ENCODE results near the gene DICER1. TPM values are rescaled to one million over a fixed set of nuclear protein-coding genes. Genes with fewer than 3 reads are reported as not detected.

DICER1 gene
- polyA plus RNA-seq, 3 donors = 7.0 to 14.1 (median 10.5) TPM

- 72 to 79% (median 72%) methylated on average over 11 of the region's 11 CpGs for WGBS, 3 donors
- H3K27ac ChIP-seq (ENCODE audit: low read depth, low read length) = no peak overlapping the region
These were observed 86.4 kb downstream of the DICER1 start for GRCh38 chr14:95070748-95071435.

DNA sequence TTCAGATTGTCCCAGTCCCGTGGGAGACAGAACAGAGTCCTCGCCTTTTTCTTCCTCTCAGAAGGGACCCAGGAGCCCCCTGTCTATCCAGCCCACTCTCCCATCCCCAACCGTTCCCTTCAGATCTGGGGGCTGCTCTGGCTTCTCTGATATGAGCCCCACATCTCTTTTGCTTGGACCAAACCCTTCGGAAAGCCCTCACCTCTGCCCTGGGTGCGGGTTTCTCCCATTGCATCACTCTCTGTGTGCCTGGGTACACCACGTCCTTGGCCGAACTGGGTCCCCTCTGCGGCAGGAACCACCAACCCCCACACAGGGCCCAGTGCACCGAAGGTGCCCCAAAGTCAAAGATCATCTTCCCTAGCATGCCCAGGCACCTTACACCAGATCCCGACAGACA, 87.8 kb downstream of the DICER1 start:
- no peak overlapping the region for H3K27ac ChIP-seq (ENCODE audit: low read depth, low read length)
- WGBS, 3 donors = 83 to 91% (median 90%) methylated on average over 10 of the region's 10 CpGs

DNA sequence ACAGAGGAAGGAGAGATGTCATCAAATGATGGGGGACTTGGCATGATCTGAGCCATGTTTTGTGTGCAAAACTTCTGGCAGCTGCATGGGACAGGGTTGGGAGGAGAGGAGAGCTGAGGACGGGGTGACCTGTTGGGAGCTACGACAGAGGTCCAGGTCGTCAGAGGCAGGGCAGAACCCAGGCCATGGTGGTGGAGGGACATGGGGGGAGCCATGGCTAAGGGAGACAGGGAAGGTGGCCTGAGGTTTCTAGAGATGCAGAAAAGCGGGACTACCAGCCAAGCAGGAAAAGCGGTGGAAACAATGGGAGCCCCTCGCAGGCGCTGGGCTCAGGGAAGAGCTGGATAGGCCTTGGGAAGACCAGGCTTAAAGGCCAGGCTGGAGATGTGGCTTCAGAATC, 88.3 kb downstream of the DICER1 start:
- WGBS, 3 donors = 62 to 75% (median 66%) methylated on average over 7 of the region's 7 CpGs
- H3K27ac ChIP-seq (ENCODE audit: low read depth, low read length) = no peak overlapping the region

DNA sequence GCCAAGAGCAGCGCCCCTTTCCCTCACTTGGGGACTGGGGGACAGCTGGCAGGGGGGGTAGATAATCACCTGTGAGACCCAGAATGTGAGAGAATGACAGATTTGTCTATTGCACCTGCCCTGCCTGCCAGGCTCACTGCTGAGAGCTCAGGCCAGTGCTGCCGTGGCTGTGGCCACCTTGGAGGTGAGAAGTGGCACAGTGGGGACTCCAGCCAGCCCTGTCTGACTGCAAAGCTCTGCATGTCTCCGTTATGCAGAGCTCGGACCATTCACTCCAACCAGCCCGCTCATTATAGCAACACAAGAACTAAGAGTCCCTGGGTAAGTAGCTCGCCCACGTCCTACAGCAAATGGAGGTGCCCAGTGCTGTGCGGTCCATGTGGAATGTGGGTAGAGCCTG, 88.8 kb downstream of the DICER1 start:
- H3K27ac ChIP-seq (ENCODE audit: low read depth, low read length) = no peak overlapping the region
- WGBS, 3 donors = 69 to 90% (median 69%) methylated on average over 8 of the region's 8 CpGs

- WGBS, 3 donors = 76 to 87% (median 78%) methylated on average over 10 of the region's 10 CpGs
These were observed 89.2 kb downstream of the DICER1 start for GRCh38 chr14:95068080-95068479.

GRCh38 chr14:95067526-95067925, 89.8 kb downstream of the DICER1 start:
- no peak overlapping the region for H3K27ac ChIP-seq (ENCODE audit: low read depth, low read length)
- 85 to 94% (median 88%) methylated on average over 4 of the region's 4 CpGs for WGBS, 3 donors

More at GRCh38 chr14:95068080-95068479, 89.2 kb downstream of the DICER1 start:
- H3K27ac ChIP-seq (ENCODE audit: low read depth, low read length) = no peak overlapping the region

DNA sequence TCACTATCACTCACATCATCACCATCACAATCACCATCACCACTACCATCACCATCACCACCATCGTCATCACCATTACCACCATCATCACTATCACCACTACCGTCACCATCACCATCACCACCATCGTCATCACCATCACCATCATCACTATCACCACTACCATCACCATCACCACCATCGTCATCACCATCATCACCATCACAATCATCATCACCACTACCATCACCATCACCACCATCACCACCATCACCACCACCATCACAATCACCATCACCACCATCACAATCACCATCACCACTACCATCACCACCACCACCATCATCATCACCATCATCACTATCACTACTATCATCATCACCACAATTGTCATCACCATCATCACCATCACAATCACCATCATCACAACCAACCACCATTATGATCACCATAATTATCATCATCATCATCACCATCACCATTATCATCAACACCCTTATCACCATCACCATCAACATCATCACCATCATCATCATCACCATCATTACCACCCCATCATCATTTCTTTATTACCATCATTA, 90.8 kb downstream of the DICER1 start:
- no peak overlapping the region for H3K27ac ChIP-seq (ENCODE audit: low read depth, low read length)
- WGBS, 3 donors = 87 to 98% (median 97%) methylated on average over 4 of the region's 4 CpGs

- no peak overlapping the region for H3K27ac ChIP-seq (ENCODE audit: low read depth, low read length)
- WGBS, 3 donors = 72 to 83% (median 82%) methylated on average over 2 of the region's 2 CpGs
These were observed 91.9 kb downstream of the DICER1 start for GRCh38 chr14:95065411-95065810.

DNA sequence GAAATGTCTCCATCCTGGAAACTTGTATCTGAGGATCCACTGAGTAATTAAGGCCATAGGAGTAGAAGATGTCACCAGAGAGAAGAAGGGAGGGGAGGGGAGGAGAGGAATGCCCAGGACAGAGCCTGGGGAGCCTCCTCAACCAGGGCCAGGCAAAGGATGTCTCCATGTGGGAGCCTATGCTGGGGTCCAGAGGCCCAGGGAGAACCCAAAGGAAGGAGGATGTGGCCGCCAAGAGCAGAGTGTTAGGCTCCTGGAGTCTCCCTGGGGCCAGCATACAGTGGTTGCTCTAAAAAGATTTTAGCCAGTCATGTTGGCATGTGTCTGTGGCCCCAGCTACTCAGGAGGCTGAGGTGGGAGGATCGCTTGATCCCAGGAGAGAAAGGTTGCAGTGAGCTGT, 92.6 kb downstream of the DICER1 start:
- no peak overlapping the region for H3K27ac ChIP-seq (ENCODE audit: low read depth, low read length)
- WGBS, 3 donors = 87 to 95% (median 92%) methylated on average over 2 of the region's 2 CpGs

- 93 to 98% (median 97%) methylated on average over 5 to 6 of the region's 6 CpGs for WGBS, 3 donors
- H3K27ac ChIP-seq (ENCODE audit: low read depth, low read length) = no peak overlapping the region
These were observed 93.1 kb downstream of the DICER1 start for GRCh38 chr14:95064256-95064655.

DNA sequence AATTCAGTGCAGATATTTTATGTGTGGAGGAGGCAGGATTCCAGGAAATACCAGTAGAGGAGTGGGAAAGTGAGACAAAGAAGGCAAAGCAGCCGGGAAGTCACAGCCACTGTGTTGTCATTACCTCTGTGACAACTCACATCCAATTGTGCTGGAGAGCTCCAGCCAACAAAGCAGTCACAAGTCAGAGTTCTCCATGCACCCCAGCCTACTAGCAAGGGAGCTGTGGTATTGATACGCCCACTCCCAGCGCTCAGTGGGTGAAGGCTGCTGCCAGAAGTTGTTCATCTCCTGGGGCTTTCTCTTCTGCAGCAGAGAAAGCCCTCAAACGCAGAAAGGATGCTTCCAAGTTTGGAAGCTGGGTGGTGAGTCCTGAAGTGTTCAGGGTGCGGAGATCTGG, 93.9 kb downstream of the DICER1 start:
- WGBS, 3 donors = 69 to 72% (median 70%) methylated on average over 5 of the region's 5 CpGs
- H3K27ac ChIP-seq (ENCODE audit: low read depth, low read length) = no peak overlapping the region

GRCh38 chr14:95062946-95063345, 94.4 kb downstream of the DICER1 start:
- whole genome bisulfite sequencing, 3 donors = 70 to 85% (median 78%) methylated on average over 5 of the region's 5 CpGs
- no peak overlapping the region for H3K27ac ChIP-seq (ENCODE audit: low read depth, low read length)

DNA sequence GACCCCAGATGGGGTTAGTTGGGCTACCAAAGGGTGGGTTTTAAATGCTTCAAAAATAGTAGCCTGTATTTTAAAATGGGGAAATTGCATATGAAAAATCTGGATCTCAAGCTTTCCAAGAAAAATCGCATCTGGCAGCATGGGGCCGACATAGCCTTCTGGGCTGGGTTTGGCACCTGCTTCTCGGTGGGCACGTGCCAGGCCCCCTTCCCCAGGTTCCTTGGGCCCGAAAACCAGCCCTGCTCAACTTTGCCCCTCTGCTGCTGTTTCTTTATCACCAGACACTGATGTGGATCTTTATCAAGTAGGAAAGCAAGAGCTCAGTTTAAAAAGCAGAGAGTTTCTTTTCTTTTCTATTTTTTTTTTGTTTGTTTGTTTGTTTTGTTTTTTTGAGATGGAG, 95.1 kb downstream of the DICER1 start:
- 77 to 88% (median 88%) methylated on average over 5 of the region's 5 CpGs for WGBS, 3 donors
- H3K27ac ChIP-seq (ENCODE audit: low read depth, low read length) = no peak overlapping the region

DNA sequence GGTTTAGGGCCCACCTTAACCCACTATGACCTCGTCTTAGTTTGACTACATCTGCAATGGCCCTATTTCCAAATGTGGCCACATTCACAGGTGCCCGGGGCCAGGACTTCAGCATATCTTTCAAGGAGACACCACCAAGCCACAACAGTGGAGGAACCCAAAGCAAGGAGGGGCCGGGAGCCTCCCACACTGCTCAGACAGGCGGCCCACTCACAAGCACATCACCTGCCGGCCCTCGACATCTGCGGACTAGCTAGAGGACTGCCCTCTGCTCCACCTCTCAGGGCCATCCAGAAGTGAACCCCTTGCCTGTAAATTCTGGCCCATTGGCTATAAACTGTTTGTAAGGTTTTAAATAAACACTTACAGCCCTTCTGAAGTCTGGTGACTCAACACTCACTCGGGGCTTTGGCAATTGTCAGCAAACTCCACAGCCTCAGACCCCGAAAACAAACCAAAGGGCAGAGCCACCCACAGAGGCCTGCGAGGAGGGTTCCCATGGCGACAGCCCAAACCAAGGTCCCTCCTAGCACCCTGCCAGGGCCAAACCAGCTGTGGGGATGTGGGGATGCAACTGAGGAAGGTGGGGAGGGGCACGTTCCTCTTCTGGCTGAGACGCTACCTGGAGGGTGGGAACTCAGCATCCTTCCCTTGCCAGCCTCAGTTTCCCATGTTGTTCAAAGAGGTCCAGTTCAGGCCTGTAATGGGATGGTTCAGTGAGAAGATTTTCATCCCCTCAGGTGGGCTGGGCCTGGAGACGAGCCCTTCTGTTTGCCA, 95.8 kb downstream of the DICER1 start:
- no peak overlapping the region for H3K27ac ChIP-seq (ENCODE audit: low read depth, low read length)
- WGBS, 3 donors = 81 to 88% (median 83%) methylated on average over 14 of the region's 14 CpGs

- WGBS, 3 donors = 73 to 82% (median 75%) methylated on average over 7 of the region's 7 CpGs
- no peak overlapping the region for H3K27ac ChIP-seq (ENCODE audit: low read depth, low read length)
These were observed 98.2 kb downstream of the DICER1 start for GRCh38 chr14:95059126-95059525.

- no peak overlapping the region for H3K27ac ChIP-seq (ENCODE audit: low read depth, low read length)
- WGBS, 3 donors = 78 to 81% (median 78%) methylated on average over 9 of the region's 9 CpGs
These were observed 98.8 kb downstream of the DICER1 start for GRCh38 chr14:95058491-95058890.

GRCh38 chr14:95057851-95058250, 99.5 kb downstream of the DICER1 start:
- H3K27ac ChIP-seq (ENCODE audit: low read depth, low read length) = no peak overlapping the region
- 78 to 88% (median 81%) methylated on average over 8 of the region's 8 CpGs for WGBS, 3 donors

- H3K27ac ChIP-seq (ENCODE audit: low read depth, low read length) = no peak overlapping the region
- WGBS, 3 donors = 70 to 80% (median 80%) methylated on average over 8 of the region's 8 CpGs
These were observed 100.2 kb downstream of the DICER1 start for GRCh38 chr14:95057147-95057546.

DNA sequence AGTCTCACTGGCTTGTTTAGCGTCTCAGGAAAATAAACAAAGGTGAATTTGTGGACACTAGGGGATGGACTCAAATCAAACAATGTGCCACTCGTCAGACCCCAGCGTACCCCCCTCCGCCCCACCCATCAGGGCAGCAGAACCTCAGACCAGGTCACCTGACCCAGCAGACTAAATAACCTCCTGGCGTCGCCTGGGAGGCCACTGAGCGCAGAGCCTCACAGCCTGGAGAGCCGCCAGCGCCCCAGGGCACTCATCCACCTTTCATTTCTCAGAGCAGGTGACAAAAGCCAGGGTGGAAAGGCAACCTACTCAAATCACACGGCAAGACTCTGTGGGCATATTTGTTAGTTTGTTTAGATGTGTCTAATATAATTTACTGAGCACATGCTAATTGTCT, 100.9 kb downstream of the DICER1 start:
- H3K27ac ChIP-seq (ENCODE audit: low read depth, low read length) = no peak overlapping the region
- WGBS, 3 donors = 60 to 78% (median 74%) methylated on average over 10 of the region's 10 CpGs
